Cardiac muscle cell (in vitro differentiated cells and primary cell): ENCODE data around the gene ASPSCR1. TPM values are rescaled to one million over a fixed set of nuclear protein-coding genes. Genes with fewer than 3 reads are reported as not detected.
A peak's percentile ranks its signal among the peaks of the same experiment; 100 is the strongest.

Experiments
- DNase-seq, 2 donors: peaks; one replicate each; pipeline versions ENCODE4 v3.0.0 to v3.0.0-alpha.2; 2010 to 2017; ENCODE audit warnings: low read depth in 1 of 2, low spot score in 1 of 2
- H3K27ac ChIP-seq: fragments of 200-600 bp; sonication (generic); 2 replicates; pipeline ENCODE4 v1.5.1; 2016
- H3K27me3 ChIP-seq: fragments of 200-600 bp; sonication (generic); 2 replicates; pipeline ENCODE4 v1.6.0; 2016; ENCODE audit warnings: control low read depth
- H3K36me3 ChIP-seq: fragments of 200-600 bp; sonication (generic); 2 replicates; pipeline ENCODE4 v1.5.1; 2016; ENCODE audit warnings: control low read depth
- H3K4me1 ChIP-seq: fragments of 200-600 bp; sonication (generic); 2 replicates; pipeline ENCODE4 v1.8.1; 2017; ENCODE audit warnings: low read depth, mild to moderate bottlenecking, mixed run types
- H3K4me3 ChIP-seq: fragments of 200-600 bp; sonication (generic); 2 replicates; pipeline ENCODE4 v1.5.1; 2016; ENCODE audit warnings: mild to moderate bottlenecking
- H3K9me3 ChIP-seq: fragments of 200-600 bp; sonication (generic); 2 replicates; pipeline ENCODE4 v1.5.1; 2017; ENCODE audit warnings: low read depth, mild to moderate bottlenecking, control low read depth
- CTCF ChIP-seq: IDR thresholded peaks from 2 replicates; pipeline ENCODE4 v1.5.1; 2012; ENCODE audit warnings: low read depth, mild to moderate bottlenecking, low read length
- polyA plus RNA-seq: library from polyadenylated mRNA; unstranded; fragments of >200 nt; fragmentation: Nextera tagmentation; extraction: Ambion mirVana; gene quantifications from 2 replicates; pipeline ENCODE4 v1.2.1, GENCODE V29; 2016
- total RNA-seq: library from RNA; depleted of rRNA; stranded (reverse); fragments of >200 nt; gene quantifications from 2 replicates; pipeline ENCODE4 v1.2.3, GENCODE V29; 2016

Gene ASPSCR1
- total and polyA plus RNA-seq, 2 experiments from 2014 or later = 48.5 to 74.0 TPM

- H3K27ac ChIP-seq = no peak overlapping the region
- peaks cover 8% of the 10 kb centered on the region for H3K4me1 ChIP-seq
- DNase-seq = no peak
- no peak for TF ChIP-seq CTCF
- no peaks in the 10 kb centered on the region for H3K27me3 ChIP-seq
- H3K9me3 ChIP-seq = no peaks in the 10 kb centered on the region
- H3K36me3 ChIP-seq = no peaks in the 10 kb centered on the region
- H3K4me3 ChIP-seq = no peak overlapping the region
These were observed 57.1 kb downstream of the ASPSCR1 start for GRCh38 chr17:82034371-82035011.

GRCh38 chr17:82035488-82035887 is 58.1 kb downstream of the ASPSCR1 start:
- Histone ChIP-seq H3K27ac (no peak overlapping the region), H3K9me3 (no peaks in the 10 kb centered on the region), H3K4me1 (peaks cover 8% of the 10 kb centered on the region), H3K27me3 (no peaks in the 10 kb centered on the region), H3K36me3 (no peaks in the 10 kb centered on the region), H3K4me3 (no peak overlapping the region)
- DNase-seq = no peak
- no peak for TF ChIP-seq CTCF

- Histone ChIP-seq H3K36me3 (no peaks in the 10 kb centered on the region), H3K4me3 (peak overlapping the region; percentile 58), H3K9me3 (no peaks in the 10 kb centered on the region), H3K27ac (no peak overlapping the region), H3K27me3 (no peaks in the 10 kb centered on the region), H3K4me1 (peaks cover 8% of the 10 kb centered on the region)
- DNase-seq = no peak
- no peak for TF ChIP-seq CTCF
These were observed 58.7 kb downstream of the ASPSCR1 start for GRCh38 chr17:82035956-82036633.

GRCh38 chr17:82036634-82037091 is 59.2 kb downstream of the ASPSCR1 start:
- Histone ChIP-seq H3K27me3 (no peaks in the 10 kb centered on the region), H3K36me3 (no peaks in the 10 kb centered on the region), H3K4me1 (peaks cover 8% of the 10 kb centered on the region), H3K4me3 (peak overlapping the region; percentile 58), H3K9me3 (no peaks in the 10 kb centered on the region), H3K27ac (peak overlapping the region; percentile 82)
- TF ChIP-seq CTCF = no peak
- no peak for DNase-seq

- Histone ChIP-seq H3K36me3 (no peaks in the 10 kb centered on the region), H3K27ac (peak within 1 kb of the TSS; percentile 82)
These were observed 59.9 kb downstream of the ASPSCR1 start, which contains the start of gene DCXR for GRCh38 chr17:82037092-82037888. Gene DCXR (minus strand): TSS chr17:82037697. CDS start chr17:82037682, 15 bp downstream.

More at GRCh38 chr17:82037092-82037888, 59.9 kb downstream of the ASPSCR1 start, which contains the start of gene DCXR:
- H3K9me3 ChIP-seq = no peaks in the 10 kb centered on the region
- no peaks in the 10 kb centered on the region for H3K27me3 ChIP-seq
- TF ChIP-seq CTCF = peak; percentile 65
- peak within 1 kb of the TSS; percentile 58 for H3K4me3 ChIP-seq
- peaks cover 8% of the 10 kb centered on the region for H3K4me1 ChIP-seq
- peak; percentile 98 to 99 for DNase-seq
